Small intestine (tissue), 16 donors: ENCODE measurements around the gene RORC. TPM values are rescaled to one million over a fixed set of nuclear protein-coding genes. Genes with fewer than 3 reads are reported as not detected.
"Not testable (repeated sequence)": the region's sequence is repeated elsewhere in the genome, so short reads cannot be mapped to it uniquely, and the experiment has no call there.

Source experiments
- DNase-seq, 2 donors: peaks; one replicate each; pipeline versions ENCODE4 v3.0.0 to v3.0.0-alpha.2; 2013
- FAIRE-seq: peaks from 2 replicates; lab custom pipeline; 2012; peaks lifted over from hg19 to GRCh38; lab: Jason Lieb, UNC
- H3K27ac ChIP-seq, 3 donors: one replicate each; pipeline ENCODE4 v1.5.1; 2013; ENCODE audit warnings: low read length in 2 of 3, mild to moderate bottlenecking in 2 of 3, control low read depth in 1 of 3, inconsistent platforms in 1 of 3, low read depth in 1 of 3, moderate library complexity in 1 of 3
- H3K27me3 ChIP-seq, 3 donors: one replicate each; pipeline ENCODE4 v1.6.1; 2013; ENCODE audit warnings: low read length in 3 of 3, inconsistent platforms in 1 of 3; ENCODE audit not compliant: control insufficient read depth in 3 of 3, insufficient read depth in 3 of 3
- H3K36me3 ChIP-seq, 3 donors: one replicate each; pipeline ENCODE4 v1.6.1; 2013; ENCODE audit warnings: low read length in 3 of 3, inconsistent platforms in 1 of 3, low read depth in 1 of 3, mild to moderate bottlenecking in 1 of 3, moderate library complexity in 1 of 3; ENCODE audit not compliant: control insufficient read depth in 3 of 3, insufficient read depth in 2 of 3
- H3K4me1 ChIP-seq, 3 donors: one replicate each; pipeline ENCODE4 v1.6.1; 2013; ENCODE audit warnings: low read length in 2 of 3, inconsistent platforms in 1 of 3, low read depth in 1 of 3, mild to moderate bottlenecking in 1 of 3, moderate library complexity in 1 of 3; ENCODE audit not compliant: control insufficient read depth in 3 of 3, insufficient read depth in 2 of 3
- H3K4me3 ChIP-seq, 3 donors: one replicate each; pipeline ENCODE4 v1.5.1; 2013; ENCODE audit warnings: low read length in 3 of 3, control low read depth in 1 of 3, inconsistent platforms in 1 of 3, low read depth in 1 of 3, mild to moderate bottlenecking in 1 of 3, moderate library complexity in 1 of 3
- H3K9me3 ChIP-seq, 2 donors: one replicate each; pipeline ENCODE4 v1.6.1; 2013; ENCODE audit warnings: low read depth in 1 of 2, low read length in 1 of 2; ENCODE audit not compliant: control insufficient read depth in 2 of 2, insufficient read depth in 1 of 2
- whole genome bisulfite sequencing, 3 donors: extraction: QIAGEN DNeasy Blood & Tissue Kit; methylation state at CpG; one replicate each; pipeline ENCODE4 v1.1.7; 2013; 5-methylcytosine and 5-hydroxymethylcytosine counted together
- long read RNA-seq, 10 donors: transcript quantifications; one replicate each; lab custom pipeline, GENCODE V29; 2026
- polyA plus RNA-seq, 4 donors: library from polyadenylated mRNA; stranded (reverse) in 3 of 4; unstranded in 1 of 4; fragments of 200-250 nt in 3 of 4; fragments of 120-200 nt in 1 of 4; gene quantifications; one replicate each; pipeline versions ENCODE4 v1.2.1 to v1.2.3, GENCODE V29; 2013
- donor health status: healthy with polysubstance abuse.
- donor health status: control.
- donor health status: control.
- donor health status: Bipolar disorder and iron deficiency.
- donor health status: healthy.

Gene RORC
- polyA plus RNA-seq: 10 to 100 TPM in 3 of 4 donors, 1 to 10 TPM in 1; 5.4 to 15.2 (median 10.8) TPM
- long read RNA-seq, donor 1: 0 reads
- long read RNA-seq, donor 2: 0 reads
- long read RNA-seq, donor 3, full-length matches to known transcripts: 2 of 2 reads
- long read RNA-seq, donor 3, partial matches to known transcripts: 0 of 2 reads
- long read RNA-seq, donor 3, other reads (novel, unspliced or antisense): 0 of 2 reads
- long read RNA-seq, donor 4: 0 reads
- long read RNA-seq, donor 5: 0 reads
- long read RNA-seq, donor 6: 0 reads
- long read RNA-seq, donor 7: 0 reads
- long read RNA-seq, donor 8: 0 reads
- long read RNA-seq, donor 9: 0 reads
- long read RNA-seq, donor 10: 0 reads

GRCh38 chr1:151831605-151832004 lies at the start of gene RORC:
RORC (minus strand) TSS chr1:151831802; CDS start chr1:151831764, 38 bp downstream.
- peak within 1 kb of the TSS in 2 of 3 donors; percentile 30 to 64 for H3K4me3 ChIP-seq
- FAIRE-seq (no peak), DNase-seq (peak; percentile 53 to 84)
- H3K9me3 ChIP-seq: no peaks in the 10 kb centered on the region
- H3K4me1 ChIP-seq: peaks cover 0 to 32% (median 6%) of the 10 kb centered on the region in 3 donors
- peak within 1 kb of the TSS; percentile 59 to 88 (median 69) for H3K27ac ChIP-seq
- 25 to 62% (median 26%) methylated on average over 5 of the region's 5 CpGs for WGBS, 3 donors
- H3K36me3 ChIP-seq: no peaks in the 10 kb centered on the region
- H3K27me3 ChIP-seq: no peaks in the 10 kb centered on the region

GRCh38 chr1:151875419-151876097 lies 44.0 kb upstream of the RORC start:
- Histone ChIP-seq H3K27me3 (no peaks in the 10 kb centered on the region), H3K4me1 (no peaks in the 10 kb centered on the region), H3K27ac (no peak overlapping the region), H3K4me3 (no peak overlapping the region), H3K36me3 (peaks cover 0 to 22% (median 0%) of the 10 kb centered on the region in 3 donors), H3K9me3 (no peaks in the 10 kb centered on the region)
- 89 to 97% (median 92%) methylated on average over 1 of the region's 1 CpG for WGBS, 3 donors
- no peak for FAIRE-seq
- DNase-seq: no peak

GRCh38 chr1:151872776-151873175 lies 41.2 kb upstream of the RORC start:
- H3K4me1 ChIP-seq, FAIRE-seq, H3K9me3 ChIP-seq, H3K27ac ChIP-seq, H3K4me3 ChIP-seq, H3K27me3 ChIP-seq, DNase-seq: not testable (repeated sequence)
- H3K36me3 ChIP-seq: peaks cover 0 to 20% (median 0%) of the 10 kb centered on the region in 3 donors
- 66 to 91% (median 85%) methylated on average over 9 of the region's 9 CpGs for WGBS, 3 donors

- FAIRE-seq: no peak
- WGBS, 3 donors: 48 to 59% (median 50%) methylated on average over 5 of the region's 5 CpGs
- Histone ChIP-seq H3K9me3 (no peaks in the 10 kb centered on the region), H3K27ac (no peak overlapping the region), H3K4me1 (no peaks in the 10 kb centered on the region), H3K27me3 (no peaks in the 10 kb centered on the region), H3K36me3 (peaks cover 0 to 16% (median 0%) of the 10 kb centered on the region in 3 donors), H3K4me3 (no peak overlapping the region)
- no peak for DNase-seq
Measured at GRCh38 chr1:151871284-151872030, 39.9 kb upstream of the RORC start.

GRCh38 chr1:151868486-151868885 lies 36.9 kb upstream of the RORC start:
- FAIRE-seq (no peak), DNase-seq (no peak)
- H3K36me3 ChIP-seq: peaks cover 0 to 6% (median 0%) of the 10 kb centered on the region in 3 donors
- 27 to 31% (median 29%) methylated on average over 3 of the region's 3 CpGs for WGBS, 3 donors
- H3K4me1 ChIP-seq: no peaks in the 10 kb centered on the region
- no peak overlapping the region for H3K4me3 ChIP-seq
- H3K27me3 ChIP-seq: no peaks in the 10 kb centered on the region
- no peak overlapping the region for H3K27ac ChIP-seq
- H3K9me3 ChIP-seq: no peaks in the 10 kb centered on the region

GRCh38 chr1:151867765-151868411 lies 36.3 kb upstream of the RORC start:
- no peak overlapping the region for H3K4me3 ChIP-seq
- H3K36me3 ChIP-seq: peaks cover 0 to 6% (median 0%) of the 10 kb centered on the region in 3 donors
- H3K9me3 ChIP-seq: no peaks in the 10 kb centered on the region
- FAIRE-seq: no peak
- no peak overlapping the region for H3K27ac ChIP-seq
- DNase-seq: no peak
- 73 to 84% (median 80%) methylated on average over 7 of the region's 7 CpGs for WGBS, 3 donors
- H3K27me3 ChIP-seq: no peaks in the 10 kb centered on the region
- H3K4me1 ChIP-seq: no peaks in the 10 kb centered on the region

- no peak overlapping the region for H3K27ac ChIP-seq
- DNase-seq: no peak
- H3K4me3 ChIP-seq: no peak overlapping the region
- H3K4me1 ChIP-seq: no peaks in the 10 kb centered on the region
- H3K9me3 ChIP-seq: no peaks in the 10 kb centered on the region
- H3K27me3 ChIP-seq: no peaks in the 10 kb centered on the region
- no peak for FAIRE-seq
- WGBS, 3 donors: 68 to 95% (median 90%) methylated on average over 2 of the region's 2 CpGs
- peaks cover 0 to 2% (median 0%) of the 10 kb centered on the region in 3 donors for H3K36me3 ChIP-seq
Measured at GRCh38 chr1:151867321-151867720, 35.7 kb upstream of the RORC start.

GRCh38 chr1:151864411-151864810 lies 32.8 kb upstream of the RORC start:
- Histone ChIP-seq H3K36me3 (no peaks in the 10 kb centered on the region), H3K27me3 (no peaks in the 10 kb centered on the region), H3K4me3 (no peak overlapping the region), H3K4me1 (no peaks in the 10 kb centered on the region), H3K27ac (no peak overlapping the region), H3K9me3 (no peaks in the 10 kb centered on the region)
- DNase-seq: no peak
- FAIRE-seq: no peak
- 44 to 47% (median 45%) methylated on average over 2 of the region's 2 CpGs for WGBS, 3 donors
